DMS114 treated with DMSO at 0.1 percent for 48 hours (cell line): ENCODE results near the gene SAMD10.
"Not testable (repeated sequence)": the region's sequence is repeated elsewhere in the genome, so short reads cannot be mapped to it uniquely, and the experiment has no call there.

Experiments used
- DNase-seq: peaks from one replicate; lab custom pipeline; 2025; ENCODE audit not compliant: unreplicated experiment; lab: John Stamatoyannopoulos, UW

Gene SAMD10

GRCh38 chr20:63942969-63943807 lies 36.3 kb downstream of the SAMD10 start:
- no peak for DNase-seq

GRCh38 chr20:63942250-63942951 lies 37.0 kb downstream of the SAMD10 start:
- no peak for DNase-seq

- no peak for DNase-seq
These were observed 38.0 kb downstream of the SAMD10 start for GRCh38 chr20:63941282-63942081.

- DNase-seq: no peak
These were observed 38.8 kb downstream of the SAMD10 start for GRCh38 chr20:63940472-63941266.

GRCh38 chr20:63940071-63940471 lies 39.4 kb downstream of the SAMD10 start:
- DNase-seq: no peak

GRCh38 chr20:63939061-63939935 lies 40.1 kb downstream of the SAMD10 start:
- DNase-seq: no peak

GRCh38 chr20:63937596-63937995 lies 41.8 kb downstream of the SAMD10 start:
- DNase-seq: no peak

GRCh38 chr20:63935447-63935846 lies 44.0 kb downstream of the SAMD10 start:
- DNase-seq: no peak

- DNase-seq: no peak
These were observed 45.0 kb downstream of the SAMD10 start for GRCh38 chr20:63934271-63935068.

- DNase-seq: no peak
These were observed 45.8 kb downstream of the SAMD10 start for GRCh38 chr20:63933646-63934045.

GRCh38 chr20:63932606-63933160 lies 46.8 kb downstream of the SAMD10 start:
- no peak for DNase-seq

- no peak for DNase-seq
These were observed 47.7 kb downstream of the SAMD10 start for GRCh38 chr20:63931735-63932134.

- DNase-seq: no peak
These were observed 48.4 kb downstream of the SAMD10 start for GRCh38 chr20:63930971-63931553.

GRCh38 chr20:63929473-63929883 lies 50.0 kb downstream of the SAMD10 start:
- not testable (repeated sequence) for DNase-seq

- DNase-seq: no peak
These were observed 50.4 kb downstream of the SAMD10 start for GRCh38 chr20:63929071-63929470.

GRCh38 chr20:63926298-63926697 lies 53.1 kb downstream of the SAMD10 start:
- no peak for DNase-seq

- no peak for DNase-seq
These were observed 55.2 kb downstream of the SAMD10 start for GRCh38 chr20:63924241-63924640.
